K562 (cell line): Measurements from ENCODE around the gene CBLC. TPM values are rescaled to one million over a fixed set of nuclear protein-coding genes. Genes with fewer than 3 reads are reported as not detected.

Experiments
- BCOR ChIP-seq: fragments of 450-650 bp; IDR thresholded peaks from 2 replicates; pipeline ENCODE4 v1.6.1; 2016
- C11orf30 ChIP-seq: fragments of 450-650 bp; IDR thresholded peaks from 2 replicates; pipeline ENCODE4 v1.6.1; 2016; ENCODE audit warnings: low read depth, mild to moderate bottlenecking
- CXXC5 ChIP-seq: fragments of 250-450 bp; sonication (Bioruptor Pico); IDR thresholded peaks from 2 replicates; pipeline ENCODE4 v1.8.0; 2022; ENCODE audit warnings: inconsistent platforms, mild to moderate bottlenecking, moderate library complexity
- EGR1 ChIP-seq: fragments of 450-650 bp; conservative IDR thresholded peaks from 2 replicates; pipeline ENCODE4 v1.6.1; 2017; ENCODE audit warnings: mild to moderate bottlenecking
- EP400 ChIP-seq: fragments of 450-650 bp; IDR thresholded peaks from 2 replicates; pipeline ENCODE4 v1.6.1; 2017; ENCODE audit warnings: antibody characterized with exemption, mild to moderate bottlenecking, moderate library complexity
- HDAC1 ChIP-seq, 2 experiments: fragments of 450-650 bp; IDR thresholded peaks; 2 replicates each; pipeline ENCODE4 v1.6.1; 2016 to 2017; ENCODE audit warnings: inconsistent platforms in 1 of 2, mild to moderate bottlenecking in 1 of 2, moderate library complexity in 1 of 2
- MAZ ChIP-seq, 2 experiments: fragments of 450-650 bp in 1 of 2; sonication (generic) in 1 of 2; formaldehyde crosslinking; IDR thresholded peaks in 1 of 2; conservative IDR thresholded peaks in 1 of 2; 2 replicates each; pipeline versions ENCODE4 v1.4.0 to v1.5.0; 2020; ENCODE audit warnings: mild to moderate bottlenecking in 1 of 2, missing genetic modification reagents in 1 of 2
- SMARCE1 ChIP-seq: fragments of 450-650 bp; IDR thresholded peaks from 2 replicates; pipeline ENCODE4 v1.7.1; 2016; ENCODE audit warnings: mild to moderate bottlenecking
- ZNF384 ChIP-seq: IDR thresholded peaks from 2 replicates; pipeline ENCODE4 v1.6.1; 2012; ENCODE audit warnings: low read depth, low read length, improper control_type of control experiment
- polyA plus RNA-seq, 8 experiments: library from polyadenylated mRNA; depleted of rRNA in 4 of 8; stranded (reverse) in 5 of 8; unstranded in 3 of 8; fragments of >200 nt; fragmentation: Nextera tagmentation in 2 of 8; fragmentation: Illumina TruSeq in 1 of 8; extraction: Ambion mirVana in 2 of 8; extraction: Trizol in 1 of 8; gene quantifications; 2 replicates each; pipeline versions ENCODE4 v1.2.1 to v1.2.3, GENCODE V29; 2011 to 2014; ENCODE audit warnings: inconsistent platforms in 1 of 8, missing spikeins in 1 of 8
- total RNA-seq, 7 experiments: library from RNA; depleted of rRNA in 6 of 7; stranded (reverse); fragments of >200 nt in 6 of 7; fragmentation: Illumina TruSeq in 2 of 7; extraction: Trizol in 2 of 7; gene quantifications; 2 replicates each; pipeline versions ENCODE4 v1.2.1 to v1.2.3, GENCODE V29; 2011 to 2021; ENCODE audit warnings: low replicate concordance in 1 of 7
- TF ChIP-seq, protein P1 (sequence below): fragments of 450-650 bp; IDR thresholded peaks from 2 replicates; pipeline ENCODE4 v1.6.1; 2016; ENCODE audit warnings: mild to moderate bottlenecking, moderate library complexity
- TF ChIP-seq, protein P2 (sequence below): fragments of 450-650 bp; IDR thresholded peaks from 2 replicates; pipeline ENCODE4 v1.6.1; 2016
- TF ChIP-seq, protein P3 (sequence below): fragments of 450-650 bp; formaldehyde crosslinking; IDR thresholded peaks from 2 replicates; pipeline ENCODE4 v1.4.0; 2020; ENCODE audit warnings: mild to moderate bottlenecking, mixed read lengths

CBLC gene
- total and polyA plus RNA-seq, 9 of the 15 experiments (the other 6 are each of a cell fraction or from before 2014, with no cell fraction given): 0.09 TPM; not detected in 8

DNA sequence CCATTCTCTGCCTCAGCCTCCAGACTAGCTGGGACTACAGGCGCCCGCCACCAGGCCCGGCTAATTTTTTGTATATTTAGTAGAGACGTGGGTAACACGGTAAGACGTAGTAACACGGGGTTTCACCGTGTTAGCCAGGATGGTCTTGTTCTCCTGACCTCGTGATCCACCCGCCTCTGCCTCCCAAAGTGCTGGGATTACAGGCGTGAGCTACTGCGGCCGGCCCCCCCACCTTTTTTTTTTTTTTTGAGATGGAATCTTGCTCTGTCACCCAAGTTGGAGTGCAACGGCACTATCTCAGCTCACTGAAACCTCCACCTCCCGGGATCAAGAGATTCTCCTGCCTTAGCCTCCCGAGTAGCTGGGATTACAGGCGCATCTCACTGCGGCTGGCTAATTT lies 5.5 kb upstream of the CBLC start (continued):
- TF ChIP-seq MAZ (CRISPR knock-in tag; conservative IDR thresholded peaks at IDR 0.05 in 1 of 2, IDR thresholded peaks at IDR 0.05 in 1 of 2) (peak in 1 of 2 experiments; percentile 31; a peak in 1 of 4 replicates), CXXC5 (CRISPR knock-in tag) (peak; percentile 59), ZNF384 (peak; percentile 91), HDAC1 (IDR thresholded peaks at IDR 0.05) (0 out of 4 replicates have a peak, but pooled peaks of 1 of the 2 experiments have one; percentile 22), C11orf30 (peak; percentile 66; the same call in 1 of the 2 replicates), EGR1 (0 out of 2 replicates have a peak, but pooled peaks have one; percentile 11), BCOR (peak; percentile 42; the same call in 1 of the 2 replicates), EP400 (0 out of 2 replicates have a peak, but pooled peaks have one; percentile 39), SMARCE1 (peak; percentile 65; the same call in 1 of the 2 replicates)
- TF ChIP-seq, protein P1, sequence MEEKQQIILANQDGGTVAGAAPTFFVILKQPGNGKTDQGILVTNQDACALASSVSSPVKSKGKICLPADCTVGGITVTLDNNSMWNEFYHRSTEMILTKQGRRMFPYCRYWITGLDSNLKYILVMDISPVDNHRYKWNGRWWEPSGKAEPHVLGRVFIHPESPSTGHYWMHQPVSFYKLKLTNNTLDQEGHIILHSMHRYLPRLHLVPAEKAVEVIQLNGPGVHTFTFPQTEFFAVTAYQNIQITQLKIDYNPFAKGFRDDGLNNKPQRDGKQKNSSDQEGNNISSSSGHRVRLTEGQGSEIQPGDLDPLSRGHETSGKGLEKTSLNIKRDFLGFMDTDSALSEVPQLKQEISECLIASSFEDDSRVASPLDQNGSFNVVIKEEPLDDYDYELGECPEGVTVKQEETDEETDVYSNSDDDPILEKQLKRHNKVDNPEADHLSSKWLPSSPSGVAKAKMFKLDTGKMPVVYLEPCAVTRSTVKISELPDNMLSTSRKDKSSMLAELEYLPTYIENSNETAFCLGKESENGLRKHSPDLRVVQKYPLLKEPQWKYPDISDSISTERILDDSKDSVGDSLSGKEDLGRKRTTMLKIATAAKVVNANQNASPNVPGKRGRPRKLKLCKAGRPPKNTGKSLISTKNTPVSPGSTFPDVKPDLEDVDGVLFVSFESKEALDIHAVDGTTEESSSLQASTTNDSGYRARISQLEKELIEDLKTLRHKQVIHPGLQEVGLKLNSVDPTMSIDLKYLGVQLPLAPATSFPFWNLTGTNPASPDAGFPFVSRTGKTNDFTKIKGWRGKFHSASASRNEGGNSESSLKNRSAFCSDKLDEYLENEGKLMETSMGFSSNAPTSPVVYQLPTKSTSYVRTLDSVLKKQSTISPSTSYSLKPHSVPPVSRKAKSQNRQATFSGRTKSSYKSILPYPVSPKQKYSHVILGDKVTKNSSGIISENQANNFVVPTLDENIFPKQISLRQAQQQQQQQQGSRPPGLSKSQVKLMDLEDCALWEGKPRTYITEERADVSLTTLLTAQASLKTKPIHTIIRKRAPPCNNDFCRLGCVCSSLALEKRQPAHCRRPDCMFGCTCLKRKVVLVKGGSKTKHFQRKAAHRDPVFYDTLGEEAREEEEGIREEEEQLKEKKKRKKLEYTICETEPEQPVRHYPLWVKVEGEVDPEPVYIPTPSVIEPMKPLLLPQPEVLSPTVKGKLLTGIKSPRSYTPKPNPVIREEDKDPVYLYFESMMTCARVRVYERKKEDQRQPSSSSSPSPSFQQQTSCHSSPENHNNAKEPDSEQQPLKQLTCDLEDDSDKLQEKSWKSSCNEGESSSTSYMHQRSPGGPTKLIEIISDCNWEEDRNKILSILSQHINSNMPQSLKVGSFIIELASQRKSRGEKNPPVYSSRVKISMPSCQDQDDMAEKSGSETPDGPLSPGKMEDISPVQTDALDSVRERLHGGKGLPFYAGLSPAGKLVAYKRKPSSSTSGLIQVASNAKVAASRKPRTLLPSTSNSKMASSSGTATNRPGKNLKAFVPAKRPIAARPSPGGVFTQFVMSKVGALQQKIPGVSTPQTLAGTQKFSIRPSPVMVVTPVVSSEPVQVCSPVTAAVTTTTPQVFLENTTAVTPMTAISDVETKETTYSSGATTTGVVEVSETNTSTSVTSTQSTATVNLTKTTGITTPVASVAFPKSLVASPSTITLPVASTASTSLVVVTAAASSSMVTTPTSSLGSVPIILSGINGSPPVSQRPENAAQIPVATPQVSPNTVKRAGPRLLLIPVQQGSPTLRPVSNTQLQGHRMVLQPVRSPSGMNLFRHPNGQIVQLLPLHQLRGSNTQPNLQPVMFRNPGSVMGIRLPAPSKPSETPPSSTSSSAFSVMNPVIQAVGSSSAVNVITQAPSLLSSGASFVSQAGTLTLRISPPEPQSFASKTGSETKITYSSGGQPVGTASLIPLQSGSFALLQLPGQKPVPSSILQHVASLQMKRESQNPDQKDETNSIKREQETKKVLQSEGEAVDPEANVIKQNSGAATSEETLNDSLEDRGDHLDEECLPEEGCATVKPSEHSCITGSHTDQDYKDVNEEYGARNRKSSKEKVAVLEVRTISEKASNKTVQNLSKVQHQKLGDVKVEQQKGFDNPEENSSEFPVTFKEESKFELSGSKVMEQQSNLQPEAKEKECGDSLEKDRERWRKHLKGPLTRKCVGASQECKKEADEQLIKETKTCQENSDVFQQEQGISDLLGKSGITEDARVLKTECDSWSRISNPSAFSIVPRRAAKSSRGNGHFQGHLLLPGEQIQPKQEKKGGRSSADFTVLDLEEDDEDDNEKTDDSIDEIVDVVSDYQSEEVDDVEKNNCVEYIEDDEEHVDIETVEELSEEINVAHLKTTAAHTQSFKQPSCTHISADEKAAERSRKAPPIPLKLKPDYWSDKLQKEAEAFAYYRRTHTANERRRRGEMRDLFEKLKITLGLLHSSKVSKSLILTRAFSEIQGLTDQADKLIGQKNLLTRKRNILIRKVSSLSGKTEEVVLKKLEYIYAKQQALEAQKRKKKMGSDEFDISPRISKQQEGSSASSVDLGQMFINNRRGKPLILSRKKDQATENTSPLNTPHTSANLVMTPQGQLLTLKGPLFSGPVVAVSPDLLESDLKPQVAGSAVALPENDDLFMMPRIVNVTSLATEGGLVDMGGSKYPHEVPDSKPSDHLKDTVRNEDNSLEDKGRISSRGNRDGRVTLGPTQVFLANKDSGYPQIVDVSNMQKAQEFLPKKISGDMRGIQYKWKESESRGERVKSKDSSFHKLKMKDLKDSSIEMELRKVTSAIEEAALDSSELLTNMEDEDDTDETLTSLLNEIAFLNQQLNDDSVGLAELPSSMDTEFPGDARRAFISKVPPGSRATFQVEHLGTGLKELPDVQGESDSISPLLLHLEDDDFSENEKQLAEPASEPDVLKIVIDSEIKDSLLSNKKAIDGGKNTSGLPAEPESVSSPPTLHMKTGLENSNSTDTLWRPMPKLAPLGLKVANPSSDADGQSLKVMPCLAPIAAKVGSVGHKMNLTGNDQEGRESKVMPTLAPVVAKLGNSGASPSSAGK: peak; percentile 71
- TF ChIP-seq, protein P2, sequence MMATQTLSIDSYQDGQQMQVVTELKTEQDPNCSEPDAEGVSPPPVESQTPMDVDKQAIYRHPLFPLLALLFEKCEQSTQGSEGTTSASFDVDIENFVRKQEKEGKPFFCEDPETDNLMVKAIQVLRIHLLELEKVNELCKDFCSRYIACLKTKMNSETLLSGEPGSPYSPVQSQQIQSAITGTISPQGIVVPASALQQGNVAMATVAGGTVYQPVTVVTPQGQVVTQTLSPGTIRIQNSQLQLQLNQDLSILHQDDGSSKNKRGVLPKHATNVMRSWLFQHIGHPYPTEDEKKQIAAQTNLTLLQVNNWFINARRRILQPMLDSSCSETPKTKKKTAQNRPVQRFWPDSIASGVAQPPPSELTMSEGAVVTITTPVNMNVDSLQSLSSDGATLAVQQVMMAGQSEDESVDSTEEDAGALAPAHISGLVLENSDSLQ: 0 out of 2 replicates have a peak, but pooled peaks have one; percentile 17
- TF ChIP-seq, protein P3, sequence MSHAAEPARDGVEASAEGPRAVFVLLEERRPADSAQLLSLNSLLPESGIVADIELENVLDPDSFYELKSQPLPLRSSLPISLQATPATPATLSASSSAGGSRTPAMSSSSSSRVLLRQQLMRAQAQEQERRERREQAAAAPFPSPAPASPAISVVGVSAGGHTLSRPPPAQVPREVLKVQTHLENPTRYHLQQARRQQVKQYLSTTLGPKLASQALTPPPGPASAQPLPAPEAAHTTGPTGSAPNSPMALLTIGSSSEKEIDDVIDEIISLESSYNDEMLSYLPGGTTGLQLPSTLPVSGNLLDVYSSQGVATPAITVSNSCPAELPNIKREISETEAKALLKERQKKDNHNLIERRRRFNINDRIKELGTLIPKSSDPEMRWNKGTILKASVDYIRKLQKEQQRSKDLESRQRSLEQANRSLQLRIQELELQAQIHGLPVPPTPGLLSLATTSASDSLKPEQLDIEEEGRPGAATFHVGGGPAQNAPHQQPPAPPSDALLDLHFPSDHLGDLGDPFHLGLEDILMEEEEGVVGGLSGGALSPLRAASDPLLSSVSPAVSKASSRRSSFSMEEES (CRISPR knock-in tag): peak; percentile 20; the same call in 1 of the 2 replicates
